B cell (primary cell): Measurements from ENCODE around the gene ARHGAP6. TPM values are rescaled to one million over a fixed set of nuclear protein-coding genes. Genes with fewer than 3 reads are reported as not detected.

Experiments
- ATAC-seq: fragments of 200-7000 bp; cut with Tn5 transposase; one replicate; pipeline ENCODE4 v1.10.0; 2021; ENCODE audit warnings: low read depth, mild to moderate bottlenecking, moderate number of reproducible peaks, moderate library complexity
- CTCF ChIA-PET: fragments of 350-600 bp; sonication (Branson Sonifier 250); formaldehyde crosslinking; loops from one replicate; lab custom pipeline; 2021; ENCODE audit warnings: antibody characterized with exemption, inconsistent platforms; lab: Charles Lee
- POLR2A ChIA-PET: fragments of 350-600 bp; sonication (Branson Sonifier 250); formaldehyde crosslinking; loops from one replicate; lab custom pipeline; 2021; ENCODE audit warnings: antibody characterized with exemption; lab: Charles Lee
- DNase-seq: peaks from one replicate; pipeline ENCODE4 v3.0.0; 2013
- H2AFZ ChIP-seq: 2 replicates; pipeline ENCODE4 v1.6.1; 2012; ENCODE audit warnings: mild to moderate bottlenecking, low read depth, low read length; ENCODE audit not compliant: insufficient read depth, poor library complexity, severe bottlenecking
- H3K27ac ChIP-seq, 2 donors: 1 replicate in 1 of 2; 2 replicates in 1 of 2; pipeline ENCODE4 v1.5.1; 2012 to 2013; ENCODE audit warnings: low read length in 2 of 2, mild to moderate bottlenecking in 2 of 2, moderate library complexity in 1 of 2
- H3K27me3 ChIP-seq, 4 experiments: fragments of 200-600 bp in 1 of 4; sonication (generic) in 1 of 4; replicated peaks in 1 of 4; 1 replicate in 2 of 4; 2 replicates in 2 of 4; pipeline versions ENCODE4 v1.6.1 to v1.7.0; 2013 to 2016; ENCODE audit warnings: low read length in 3 of 4, mild to moderate bottlenecking in 2 of 4, mixed read lengths in 1 of 4, moderate library complexity in 1 of 4; ENCODE audit not compliant: insufficient read depth in 4 of 4, control insufficient read depth in 3 of 4; ENCODE audit errors: control extremely low read depth in 1 of 4
- H3K36me3 ChIP-seq, 2 experiments: replicated peaks in 1 of 2; 1 replicate in 1 of 2; 2 replicates in 1 of 2; pipeline versions ENCODE4 v1.6.1 to v1.7.1; 2013; ENCODE audit warnings: low read length in 1 of 2; ENCODE audit not compliant: insufficient read depth in 2 of 2, control insufficient read depth in 1 of 2; ENCODE audit errors: control extremely low read depth in 1 of 2, extremely low read depth in 1 of 2
- H3K4me1 ChIP-seq, 2 donors: fragments of 200-600 bp in 1 of 2; sonication (generic) in 1 of 2; 1 replicate in 1 of 2; 2 replicates in 1 of 2; pipeline versions ENCODE4 v1.5.1 to v1.6.1; 2013 to 2017; ENCODE audit warnings: low read length in 2 of 2; ENCODE audit not compliant: control insufficient read depth in 2 of 2, insufficient read depth in 2 of 2
- H3K4me2 ChIP-seq: replicated peaks from 2 replicates; pipeline ENCODE3; 2012; ENCODE audit warnings: mild to moderate bottlenecking, low read depth, low read length; ENCODE audit not compliant: poor library complexity, severe bottlenecking
- H3K4me3 ChIP-seq, 5 experiments: fragments of 200-600 bp in 1 of 5; sonication (generic) in 1 of 5; 1 replicate in 3 of 5; 2 replicates in 2 of 5; pipeline versions ENCODE4 v1.5.1 to v1.7.0; 2011 to 2016; ENCODE audit warnings: low read length in 4 of 5, mild to moderate bottlenecking in 4 of 5, low read depth in 2 of 5, control low read depth in 1 of 5, moderate library complexity in 1 of 5; ENCODE audit not compliant: insufficient read depth in 1 of 5; ENCODE audit errors: control extremely low read depth in 1 of 5, extremely low read depth in 1 of 5
- H3K79me2 ChIP-seq: fragments of 200-600 bp; sonication (generic); one replicate; pipeline ENCODE4 v1.6.0; 2016; ENCODE audit warnings: low read length; ENCODE audit not compliant: control insufficient read depth, insufficient read depth
- H3K9ac ChIP-seq: fragments of 200-600 bp; sonication (generic); 2 replicates; pipeline ENCODE4 v1.6.1; 2017; ENCODE audit warnings: mild to moderate bottlenecking, low read length, moderate library complexity
- H3K9me3 ChIP-seq, 3 donors: one replicate each; pipeline versions ENCODE4 v1.6.1 to v1.7.1; 2013; ENCODE audit warnings: low read length in 2 of 3; ENCODE audit not compliant: control insufficient read depth in 2 of 3, insufficient read depth in 1 of 3; ENCODE audit errors: control extremely low read depth in 1 of 3
- H4K20me1 ChIP-seq: 2 replicates; pipeline ENCODE4 v1.6.0; 2012; ENCODE audit warnings: mild to moderate bottlenecking, low read length; ENCODE audit not compliant: insufficient read depth, control insufficient read depth, poor library complexity, severe bottlenecking
- H3K27ac Mint-ChIP-seq: one replicate; pipeline ENCODE4 v1.8.0; 2021; ENCODE audit warnings: mixed read lengths
- H3K27me3 Mint-ChIP-seq: one replicate; pipeline ENCODE4 v1.8.0; 2021; ENCODE audit warnings: mixed read lengths
- H3K4me1 Mint-ChIP-seq: one replicate; pipeline ENCODE4 v1.8.0; 2021; ENCODE audit warnings: mixed read lengths
- H3K4me3 Mint-ChIP-seq: one replicate; pipeline ENCODE4 v1.8.0; 2021; ENCODE audit warnings: mixed read lengths
- H3K9me3 Mint-ChIP-seq: one replicate; pipeline ENCODE4 v1.8.0; 2022; ENCODE audit warnings: mixed read lengths; ENCODE audit not compliant: insufficient read depth
- EZH2 ChIP-seq: IDR thresholded peaks from 2 replicates; pipeline ENCODE4 v1.6.1; 2012; ENCODE audit warnings: borderline replicate concordance, low read depth, mild to moderate bottlenecking, moderate library complexity, low read length; ENCODE audit not compliant: insufficient read depth, poor library complexity, severe bottlenecking
- WGBS: methylation state at CpG from one replicate; pipeline ENCODE4 v1.1.5; 2013; ENCODE audit warnings: missing lambda C conversion rate; ENCODE audit not compliant: insufficient coverage; 5-methylcytosine and 5-hydroxymethylcytosine counted together
- intact Hi-C: fragments of 100-400 bp; cut with micrococcal nuclease; formaldehyde crosslinking; loops from one replicate; pipeline ENCODE4 v1.10.0; 2022
- polyA plus RNA-seq: library from polyadenylated mRNA; depleted of rRNA; stranded (reverse); fragments of >200 nt; gene quantifications from 2 replicates; pipeline ENCODE4 v1.2.3, GENCODE V29; 2012
- total RNA-seq, 2 donors: library from RNA; stranded (reverse); fragments of 120-200 nt in 1 of 2; gene quantifications; 1 replicate in 1 of 2; 2 replicates in 1 of 2; pipeline versions ENCODE4 v1.2.3 to v1.2.4, GENCODE V29; 2013 to 2022
- TF ChIP-seq, protein P1 (sequence below): fragments of 200-600 bp; IDR thresholded peaks from one replicate; pipeline ENCODE4 v1.8.0; 2022; ENCODE audit warnings: antibody characterized with exemption, mild to moderate bottlenecking

The ARHGAP6 gene
- total and polyA plus RNA-seq, 2 donors (not counting 1 experiment from before 2014, with no cell fraction given) = 1.6 to 2.6 TPM

DNA sequence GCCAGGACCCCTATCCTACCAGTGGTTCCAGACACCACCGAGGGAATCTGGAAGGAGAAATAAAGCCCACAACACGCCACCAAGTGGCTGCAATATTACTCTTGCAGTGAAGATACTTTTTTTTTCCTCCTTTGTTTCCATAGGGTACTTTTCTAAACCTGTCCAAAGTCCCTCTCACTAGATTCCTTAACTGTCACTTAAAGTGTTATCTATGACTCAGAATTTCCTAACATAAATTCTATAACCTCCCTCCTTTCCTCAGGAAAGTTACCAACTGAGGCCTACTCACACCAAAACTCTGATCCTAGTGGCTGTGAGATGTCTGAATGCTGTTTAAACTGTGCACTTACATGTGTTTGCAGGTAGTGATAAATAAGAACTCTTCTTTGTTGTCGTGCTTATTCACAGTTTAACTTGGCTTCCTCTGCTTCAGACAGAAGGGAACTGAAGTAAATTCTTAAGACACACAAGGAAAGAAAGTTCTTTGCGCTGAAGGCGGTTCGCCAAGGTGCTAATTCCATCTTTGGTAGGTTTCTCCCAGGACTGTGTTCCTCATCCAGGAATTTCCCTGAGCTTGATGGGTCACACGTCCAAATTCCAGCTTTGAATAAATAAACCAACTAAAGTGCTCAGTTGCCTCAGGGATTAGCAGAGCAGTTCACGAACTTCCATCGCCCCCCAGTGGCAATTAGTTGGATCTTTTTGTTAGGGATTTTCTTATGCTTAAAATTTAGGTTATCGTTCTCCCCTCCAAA, 565.3 kb downstream of the ARHGAP6 start:
- intact Hi-C loops = no loop called here
- H3K36me3 ChIP-seq = no peaks in the 10 kb centered on the region
- H3K4me3 ChIP-seq = no peak overlapping the region
- 100% methylated on average over 1 of the region's 10 CpGs for WGBS
- no peak overlapping the region for H3K9ac ChIP-seq
- no peak overlapping the region for H2AFZ ChIP-seq
- DNase-seq = no peak
- H3K27ac Mint-ChIP-seq = no peak overlapping the region
- no peaks in the 10 kb centered on the region for H3K9me3 ChIP-seq
- no peaks in the 10 kb centered on the region for H3K4me1 ChIP-seq
- H4K20me1 ChIP-seq = no peaks in the 10 kb centered on the region
- no peaks in the 10 kb centered on the region for H3K4me1 Mint-ChIP-seq
- TF ChIP-seq, protein P1, sequence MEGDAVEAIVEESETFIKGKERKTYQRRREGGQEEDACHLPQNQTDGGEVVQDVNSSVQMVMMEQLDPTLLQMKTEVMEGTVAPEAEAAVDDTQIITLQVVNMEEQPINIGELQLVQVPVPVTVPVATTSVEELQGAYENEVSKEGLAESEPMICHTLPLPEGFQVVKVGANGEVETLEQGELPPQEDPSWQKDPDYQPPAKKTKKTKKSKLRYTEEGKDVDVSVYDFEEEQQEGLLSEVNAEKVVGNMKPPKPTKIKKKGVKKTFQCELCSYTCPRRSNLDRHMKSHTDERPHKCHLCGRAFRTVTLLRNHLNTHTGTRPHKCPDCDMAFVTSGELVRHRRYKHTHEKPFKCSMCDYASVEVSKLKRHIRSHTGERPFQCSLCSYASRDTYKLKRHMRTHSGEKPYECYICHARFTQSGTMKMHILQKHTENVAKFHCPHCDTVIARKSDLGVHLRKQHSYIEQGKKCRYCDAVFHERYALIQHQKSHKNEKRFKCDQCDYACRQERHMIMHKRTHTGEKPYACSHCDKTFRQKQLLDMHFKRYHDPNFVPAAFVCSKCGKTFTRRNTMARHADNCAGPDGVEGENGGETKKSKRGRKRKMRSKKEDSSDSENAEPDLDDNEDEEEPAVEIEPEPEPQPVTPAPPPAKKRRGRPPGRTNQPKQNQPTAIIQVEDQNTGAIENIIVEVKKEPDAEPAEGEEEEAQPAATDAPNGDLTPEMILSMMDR = no peak
- TF ChIP-seq EZH2 = no peak
- H3K27me3 Mint-ChIP-seq = no peaks in the 10 kb centered on the region
- no peaks in the 10 kb centered on the region for H3K27me3 ChIP-seq
- CTCF ChIA-PET = interaction anchor here (1.4 kb wide), 1 partner anchor 912 kb away, joined by 3 read pairs; no protein-coding TSS in a partner anchor
- H3K4me3 Mint-ChIP-seq = no peak overlapping the region
- no peak overlapping the region for H3K27ac ChIP-seq
- H3K9me3 Mint-ChIP-seq = no peaks in the 10 kb centered on the region
- POLR2A ChIA-PET = no interaction called here
- H3K4me2 ChIP-seq = no peak overlapping the region
- H3K79me2 ChIP-seq = no peaks in the 10 kb centered on the region
- ATAC-seq = no peak

- Histone ChIP-seq H3K27me3 (no peaks in the 10 kb centered on the region), H3K9me3 (no peaks in the 10 kb centered on the region), H3K9ac (no peak overlapping the region), H3K4me2 (no peak overlapping the region), H3K79me2 (no peaks in the 10 kb centered on the region), H3K36me3 (no peaks in the 10 kb centered on the region), H3K4me3 (no peak overlapping the region), H3K27ac (no peak overlapping the region), H4K20me1 (no peaks in the 10 kb centered on the region), H3K4me1 (no peaks in the 10 kb centered on the region), H2AFZ (no peak overlapping the region)
- ChIA-PET POLR2A (no interaction called here), CTCF (interaction anchor here (1.4 kb wide), 1 partner anchor 911 kb away, joined by 3 read pairs; no protein-coding TSS in a partner anchor)
- Mint-ChIP-seq H3K4me1 (no peaks in the 10 kb centered on the region), H3K4me3 (no peak overlapping the region), H3K9me3 (no peaks in the 10 kb centered on the region), H3K27ac (no peak overlapping the region), H3K27me3 (no peaks in the 10 kb centered on the region)
- no peak for ATAC-seq
- DNase-seq = no peak
- TF ChIP-seq, protein P1 = no peak
- no peak for TF ChIP-seq EZH2
- intact Hi-C loops = no loop called here
Observed at GRCh38 chrX:11099465-11099864, 566.3 kb downstream of the ARHGAP6 start.
